H1 (cell line): ENCODE results near the gene CD46. TPM values are rescaled to one million over a fixed set of nuclear protein-coding genes. Genes with fewer than 3 reads are reported as not detected.

Experiments
- CTCF ChIA-PET: fragments of 300-600 bp; sonication (Branson Sonifier 250); formaldehyde crosslinking; loops from one replicate; lab custom pipeline; 2021; ENCODE audit not compliant: partially characterized antibody; lab: Charles Lee
- POLR2A ChIA-PET: fragments of 300-600 bp; sonication (Branson Sonifier 250); formaldehyde crosslinking; loops from one replicate; lab custom pipeline; 2021; ENCODE audit warnings: inconsistent platforms; ENCODE audit not compliant: partially characterized antibody; lab: Charles Lee
- DNase-seq, 2 experiments: peaks; one replicate each; pipeline versions ENCODE4 v3.0.0 to v3.0.0-alpha.2; 2010 to 2022; ENCODE audit warnings: low spot score in 2 of 2, low read depth in 1 of 2, mixed read lengths in 1 of 2
- FAIRE-seq: peaks from 2 replicates; lab custom pipeline; 2011; peaks lifted over from hg19 to GRCh38; lab: Jason Lieb, UNC
- H2AFZ ChIP-seq: 2 replicates; pipeline ENCODE4 v1.8.1; 2012; ENCODE audit warnings: low read length, inconsistent platforms
- H2AK5ac ChIP-seq: 2 replicates; pipeline ENCODE4 v1.6.1; 2013; ENCODE audit warnings: low read depth, low read length
- H2BK120ac ChIP-seq: replicated peaks from 2 replicates; pipeline ENCODE3; 2013; ENCODE audit warnings: low read depth, low read length, inconsistent platforms
- H2BK12ac ChIP-seq: 2 replicates; pipeline ENCODE4 v1.6.1; 2013; ENCODE audit warnings: low read depth, low read length
- H2BK15ac ChIP-seq: 2 replicates; pipeline ENCODE4 v1.6.1; 2013; ENCODE audit warnings: low read length
- H2BK20ac ChIP-seq: 2 replicates; pipeline ENCODE4 v1.6.1; 2013; ENCODE audit warnings: low read length
- H2BK5ac ChIP-seq: 2 replicates; pipeline ENCODE4 v1.6.1; 2013; ENCODE audit warnings: low read depth, low read length
- H3K14ac ChIP-seq: 2 replicates; pipeline ENCODE4 v1.6.1; 2013; ENCODE audit warnings: inconsistent platforms; ENCODE audit not compliant: insufficient read length
- H3K18ac ChIP-seq: 2 replicates; pipeline ENCODE4 v1.6.1; 2013; ENCODE audit warnings: low read length; ENCODE audit errors: extremely low read depth
- H3K23ac ChIP-seq: 2 replicates; pipeline ENCODE4 v1.6.1; 2013; ENCODE audit warnings: inconsistent platforms; ENCODE audit not compliant: insufficient read length
- H3K23me2 ChIP-seq: 2 replicates; pipeline ENCODE4 v1.6.1; 2013; ENCODE audit warnings: low read depth, low read length
- H3K27ac ChIP-seq: 2 replicates; pipeline ENCODE4 v1.6.1; 2011; ENCODE audit warnings: low read depth, low read length, inconsistent platforms
- H3K27me3 ChIP-seq, 4 experiments: replicated peaks in 1 of 4; 1 replicate in 1 of 4; 2 replicates in 3 of 4; pipeline versions ENCODE4 v1.6.1 to v1.8.1; 2011 to 2013; ENCODE audit warnings: low read length in 3 of 4, mild to moderate bottlenecking in 3 of 4, inconsistent platforms in 2 of 4, mixed read lengths in 2 of 4, moderate library complexity in 1 of 4; ENCODE audit not compliant: control insufficient read depth in 3 of 4, insufficient read depth in 3 of 4; ENCODE audit errors: extremely low read depth in 1 of 4
- H3K36me3 ChIP-seq, 4 experiments: 2 replicates each; pipeline versions ENCODE4 v1.6.1 to v1.8.1; 2011 to 2013; ENCODE audit warnings: mild to moderate bottlenecking in 4 of 4, low read length in 3 of 4, moderate library complexity in 2 of 4, control low read depth in 1 of 4, inconsistent platforms in 1 of 4; ENCODE audit not compliant: insufficient read depth in 4 of 4, control insufficient read depth in 2 of 4
- H3K4ac ChIP-seq: replicated peaks from 2 replicates; pipeline ENCODE3; 2013; ENCODE audit warnings: low read length, low read depth, mixed read lengths, inconsistent platforms; ENCODE audit not compliant: insufficient read length
- H3K4me1 ChIP-seq, 4 experiments: replicated peaks in 1 of 4; 1 replicate in 1 of 4; 2 replicates in 3 of 4; pipeline versions ENCODE4 v1.6.1 to v1.8.1; 2011 to 2013; ENCODE audit warnings: low read length in 3 of 4, inconsistent platforms in 2 of 4, mixed read lengths in 1 of 4; ENCODE audit not compliant: insufficient read depth in 4 of 4, control insufficient read depth in 3 of 4
- H3K4me2 ChIP-seq, 2 experiments: 2 replicates each; pipeline versions ENCODE4 v1.6.1 to v1.8.1; 2011 to 2013; ENCODE audit warnings: low read depth in 2 of 2, low read length in 2 of 2, control low read depth in 1 of 2, inconsistent platforms in 1 of 2, mild to moderate bottlenecking in 1 of 2; ENCODE audit not compliant: insufficient read depth in 1 of 2
- H3K4me3 ChIP-seq, 4 experiments: fragments of 200-600, 300-600 bp in 1 of 4; sonication (generic), shearing (Covaris generic), sonication (Bioruptor Twin) in 1 of 4; 2 replicates each; pipeline versions ENCODE4 v1.5.1 to v1.8.1; 2011 to 2016; ENCODE audit warnings: low read length in 4 of 4, low read depth in 3 of 4, control low read depth in 2 of 4, inconsistent platforms in 2 of 4, mild to moderate bottlenecking in 2 of 4, mixed read lengths in 1 of 4, moderate library complexity in 1 of 4; ENCODE audit not compliant: insufficient read depth in 2 of 4; ENCODE audit errors: extremely low read depth in 1 of 4
- H3K56ac ChIP-seq: replicated peaks from 2 replicates; pipeline ENCODE3; 2013; ENCODE audit warnings: low read depth, mild to moderate bottlenecking, mixed read lengths, low read length, inconsistent platforms; ENCODE audit not compliant: insufficient read length
- H3K79me1 ChIP-seq: 2 replicates; pipeline ENCODE4 v1.6.1; 2013; ENCODE audit warnings: low read depth, low read length, control low read depth
- H3K79me2 ChIP-seq, 2 experiments: 2 replicates each; pipeline versions ENCODE4 v1.6.1 to v1.8.1; 2012 to 2013; ENCODE audit warnings: low read length in 2 of 2, mild to moderate bottlenecking in 2 of 2, inconsistent platforms in 1 of 2; ENCODE audit not compliant: insufficient read depth in 2 of 2, control insufficient read depth in 1 of 2
- H3K9ac ChIP-seq, 4 experiments: replicated peaks in 1 of 4; 1 replicate in 1 of 4; 2 replicates in 3 of 4; pipeline versions ENCODE4 v1.6.1 to v1.8.1; 2011 to 2013; ENCODE audit warnings: low read depth in 3 of 4, low read length in 3 of 4, control low read depth in 2 of 4, mild to moderate bottlenecking in 2 of 4, moderate library complexity in 2 of 4, inconsistent platforms in 1 of 4; ENCODE audit errors: extremely low read depth in 1 of 4
- H3K9me3 ChIP-seq, 2 experiments: 2 replicates each; pipeline versions ENCODE4 v1.6.1 to v1.8.1; 2012 to 2013; ENCODE audit warnings: mild to moderate bottlenecking in 2 of 2, moderate library complexity in 2 of 2, control low read depth in 1 of 2, inconsistent platforms in 1 of 2, low read depth in 1 of 2, low read length in 1 of 2, mixed read lengths in 1 of 2; ENCODE audit not compliant: insufficient read depth in 2 of 2
- H4K20me1 ChIP-seq, 2 experiments: replicated peaks in 1 of 2; 2 replicates each; pipeline versions ENCODE3 to v1.8.1; 2011 to 2013; ENCODE audit warnings: inconsistent platforms in 2 of 2, low read length in 2 of 2, mild to moderate bottlenecking in 1 of 2; ENCODE audit not compliant: insufficient read depth in 2 of 2, control insufficient read depth in 1 of 2
- H4K5ac ChIP-seq: 2 replicates; pipeline ENCODE4 v1.6.1; 2013; ENCODE audit warnings: low read length, low read depth, mixed read lengths, inconsistent platforms; ENCODE audit not compliant: insufficient read length
- H4K8ac ChIP-seq: 2 replicates; pipeline ENCODE4 v1.8.0; 2013; ENCODE audit warnings: mild to moderate bottlenecking, moderate library complexity, low read length, inconsistent platforms; ENCODE audit not compliant: insufficient read depth; ENCODE audit errors: extremely low read depth
- H4K91ac ChIP-seq: replicated peaks from 2 replicates; pipeline ENCODE3; 2013; ENCODE audit warnings: low read length, mixed read lengths, inconsistent platforms; ENCODE audit not compliant: insufficient read length
- EZH2 ChIP-seq: fragments of 200-600 bp; sonication (generic); IDR thresholded peaks from 2 replicates; pipeline ENCODE4 v1.7.1; 2012; ENCODE audit warnings: low read depth, mild to moderate bottlenecking, moderate library complexity, low read length, inconsistent platforms; ENCODE audit not compliant: severe bottlenecking
- GABPA ChIP-seq: IDR thresholded peaks from 2 replicates; pipeline ENCODE4 v1.6.1; 2011; ENCODE audit warnings: mild to moderate bottlenecking, low read length, moderate library complexity, borderline replicate concordance; ENCODE audit not compliant: insufficient read depth
- HDAC6 ChIP-seq: IDR thresholded peaks from one replicate; pipeline ENCODE4 v1.7.1; 2012; ENCODE audit warnings: low read depth, mild to moderate bottlenecking, inconsistent platforms, low read length, moderate library complexity
- PHF8 ChIP-seq: fragments of 200-600 bp; sonication (generic); conservative IDR thresholded peaks from 2 replicates; pipeline ENCODE4 v1.7.1; 2012; ENCODE audit warnings: low read depth, mild to moderate bottlenecking, inconsistent platforms, low read length, moderate library complexity
- RBBP5 ChIP-seq: IDR thresholded peaks from 2 replicates; pipeline ENCODE4 v1.7.1; 2012; ENCODE audit warnings: low read depth, mild to moderate bottlenecking, inconsistent platforms, low read length, moderate library complexity, borderline replicate concordance
- SP4 ChIP-seq: IDR thresholded peaks from 2 replicates; pipeline ENCODE4 v1.6.1; 2012; ENCODE audit warnings: low read length, inconsistent platforms
- TBP ChIP-seq: IDR thresholded peaks from 2 replicates; pipeline ENCODE4 v1.6.1; 2011; ENCODE audit warnings: low read depth, low read length, improper control_type of control experiment
- USF2 ChIP-seq: IDR thresholded peaks from 2 replicates; pipeline ENCODE4 v1.6.1; 2011; ENCODE audit warnings: low read length, improper control_type of control experiment
- WGBS, 2 experiments: shearing (Covaris generic) in 1 of 2; methylation state at CpG; one replicate each; pipeline versions ENCODE4 v1.1.6 to v1.1.7; 2013 to 2015; ENCODE audit warnings: low lambda C conversion rate in 2 of 2, mixed read lengths in 2 of 2, inconsistent platforms in 1 of 2, low coverage in 1 of 2, missing lambda C conversion rate in 1 of 2; ENCODE audit not compliant: insufficient replicate concordance in 2 of 2, insufficient coverage in 1 of 2, insufficient read length in 1 of 2; ENCODE audit errors: extremely low coverage in 1 of 2, missing lambda C conversion rate in 1 of 2; 5-methylcytosine and 5-hydroxymethylcytosine counted together
- polyA plus RNA-seq, 7 experiments: library from polyadenylated mRNA; depleted of rRNA in 3 of 7; stranded (reverse) in 5 of 7; unstranded in 2 of 7; fragments of >200 nt in 5 of 7; fragments of 200-250 nt in 2 of 7; gene quantifications; 1 replicate in 5 of 7; 2 replicates in 1 of 7; 4 replicates in 1 of 7; pipeline versions ENCODE4 v1.2.1 to v1.2.3, GENCODE V29; 2011 to 2013; ENCODE audit warnings: missing spikeins in 2 of 7, mixed read lengths in 2 of 7
- total RNA-seq: library from RNA; stranded (reverse); fragmentation: NEBNext Ultra II Directional; extraction: Animal tissue kit (Norgen Biotek cat#: 25700); gene quantifications from 2 replicates; pipeline ENCODE4 v1.2.1, GENCODE V29; 2021

Gene CD46
- total and polyA plus RNA-seq, 2 of the 8 experiments (the other 6 are each of a cell fraction or from before 2014, with no cell fraction given) = 60.9 to 113 TPM

DNA sequence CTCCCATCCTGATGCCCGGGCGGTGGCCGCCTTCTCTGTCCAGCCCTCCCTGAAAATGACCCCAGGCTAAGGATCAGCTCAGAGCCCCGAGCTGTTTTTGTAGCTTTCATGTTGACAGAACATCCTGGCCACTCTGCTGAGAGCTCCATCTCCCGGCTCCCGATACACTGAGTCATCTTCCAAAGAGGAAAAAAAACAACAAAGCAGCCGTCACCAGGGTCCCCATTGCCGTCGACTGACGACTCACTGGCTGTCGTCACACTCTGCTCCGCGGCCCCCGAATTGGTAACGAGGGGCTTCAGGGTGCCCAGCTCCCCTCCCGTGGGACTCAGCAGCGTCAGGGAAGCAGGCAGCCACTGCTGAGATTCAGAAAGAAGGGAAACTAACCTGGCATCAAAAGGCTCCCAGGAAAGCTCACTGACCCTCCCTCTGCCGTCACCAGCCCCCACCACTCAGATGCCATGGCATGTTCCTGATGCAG lies 67.2 kb downstream of the CD46 start:
- H3K4me1 ChIP-seq = peaks cover 0 to 3% (median 0%) of the 10 kb centered on the region in 4 experiments; a peak in 1 of 7 replicates
- H3K18ac ChIP-seq = no peak overlapping the region
- no peaks in the 10 kb centered on the region for H3K23me2 ChIP-seq
- DNase-seq = no peak
- no peak overlapping the region for H3K9ac ChIP-seq
- H3K79me1 ChIP-seq = no peaks in the 10 kb centered on the region
- no peaks in the 10 kb centered on the region for H3K9me3 ChIP-seq
- FAIRE-seq = no peak
- H3K79me2 ChIP-seq = no peaks in the 10 kb centered on the region
- H4K20me1 ChIP-seq = no peaks in the 10 kb centered on the region
- no peak overlapping the region for H4K91ac ChIP-seq
- no peak overlapping the region for H2BK5ac ChIP-seq
- no peak overlapping the region; the same call in 1 of the 2 replicates for H4K8ac ChIP-seq
- no peak overlapping the region for H2BK15ac ChIP-seq
- no peaks in the 10 kb centered on the region for H3K36me3 ChIP-seq
- H2BK20ac ChIP-seq = no peak overlapping the region
- H4K5ac ChIP-seq = no peak overlapping the region
- no peak overlapping the region for H3K4me2 ChIP-seq
- WGBS, 2 experiments = 96% methylated on average over 14 of the region's 18 CpGs; no CpG with 5 or more reads in 1 of the 2 experiments
- no peaks in the 10 kb centered on the region for H3K27me3 ChIP-seq
- no peak overlapping the region for H3K4ac ChIP-seq
- no peak overlapping the region for H3K56ac ChIP-seq
- no peak overlapping the region for H3K23ac ChIP-seq
- H3K14ac ChIP-seq = no peak overlapping the region
- H2BK120ac ChIP-seq = no peak overlapping the region
- no peak overlapping the region for H2AFZ ChIP-seq
- H3K27ac ChIP-seq = no peak overlapping the region
- CTCF ChIA-PET = interaction anchor here (1.4 to 6.4 kb wide), 8 partner anchors 8 to 144 kb away, joined by 4 to 54 read pairs (median 6); no protein-coding TSS in a partner anchor
- no peak overlapping the region for H3K4me3 ChIP-seq
- H2AK5ac ChIP-seq = no peak overlapping the region
- H2BK12ac ChIP-seq = no peak overlapping the region
- POLR2A ChIA-PET = interaction anchor here (0.9 to 1.5 kb wide), 4 partner anchors 14 to 68 kb away, joined by 3 to 4 read pairs (median 4); no protein-coding TSS in a partner anchor
- no peak for TF ChIP-seq USF2
- TF ChIP-seq PHF8 = no peak
- no peak for TF ChIP-seq HDAC6
- no peak for TF ChIP-seq TBP
- no peak for TF ChIP-seq GABPA
- TF ChIP-seq SP4 = no peak
- no peak for TF ChIP-seq EZH2
- TF ChIP-seq RBBP5 = no peak
